Keratinocyte (primary cell): Measurements from ENCODE around the gene KCNT2.

Experiments
- CTCF ChIP-seq, 3 experiments: IDR thresholded peaks in 1 of 3; conservative IDR thresholded peaks in 1 of 3; optimal IDR thresholded peaks in 1 of 3; 2 replicates in 2 of 3; 3 replicates in 1 of 3; pipeline versions ENCODE3 to v1.5.1; 2011; ENCODE audit warnings: low read length in 3 of 3, mild to moderate bottlenecking in 3 of 3, moderate library complexity in 2 of 3, control low read depth in 1 of 3, inconsistent platforms in 1 of 3; ENCODE audit not compliant: insufficient read depth in 2 of 3; ENCODE audit errors: extremely low read depth in 1 of 3
- EZH2 ChIP-seq: IDR thresholded peaks from one replicate; pipeline ENCODE4 v1.6.1; 2012; ENCODE audit warnings: inconsistent platforms, mild to moderate bottlenecking, low read length, moderate library complexity

- TF ChIP-seq CTCF (optimal IDR thresholded peaks at IDR 0.05 in 1 of 3, IDR thresholded peaks at IDR 0.05 in 1 of 3, conservative IDR thresholded peaks at IDR 0.05 in 1 of 3; ENCODE audit: extremely low read depth in 1 of 3, insufficient read depth in 2 of 3, low read length in 3 of 3) (no peak), EZH2 (no peak)
Measured at GRCh38 chr1:196442366-196442765, 165.9 kb downstream of the KCNT2 start.
